Activated CD4-positive, alpha-beta memory T cell treated with anti-CD3 and anti-CD28 coated beads for 36 hours (primary cell): Measurements from ENCODE around the gene ADGRE3. TPM values are rescaled to one million over a fixed set of nuclear protein-coding genes. Genes with fewer than 3 reads are reported as not detected.
A peak's percentile ranks its signal among the peaks of the same experiment; 100 is the strongest.
"Not testable (repeated sequence)": the region's sequence is repeated elsewhere in the genome, so short reads cannot be mapped to it uniquely, and the experiment has no call there.

ENCODE experiments used
- CTCF ChIA-PET: fragments of 350-600 bp; sonication (Branson Sonifier 250); formaldehyde crosslinking; loops from one replicate; lab custom pipeline; 2021; ENCODE audit warnings: antibody characterized with exemption, inconsistent platforms; lab: Charles Lee
- POLR2A ChIA-PET: fragments of 350-600 bp; sonication (Branson Sonifier 250); formaldehyde crosslinking; loops from one replicate; lab custom pipeline; 2021; ENCODE audit warnings: antibody characterized with exemption; lab: Charles Lee
- DNase-seq: peaks from one replicate; pipeline ENCODE4 v3.0.0-alpha.2; 2020
- H3K27ac Mint-ChIP-seq: one replicate; pipeline ENCODE4 v1.8.0; 2021; ENCODE audit warnings: mixed read lengths
- H3K27me3 Mint-ChIP-seq: one replicate; pipeline ENCODE4 v1.8.0; 2021; ENCODE audit warnings: mixed read lengths
- H3K36me3 Mint-ChIP-seq: one replicate; pipeline ENCODE4 v1.8.0; 2021; ENCODE audit warnings: mixed read lengths
- H3K4me1 Mint-ChIP-seq: one replicate; pipeline ENCODE4 v1.8.0; 2021; ENCODE audit warnings: low read depth, mixed read lengths
- H3K4me3 Mint-ChIP-seq: one replicate; pipeline ENCODE4 v1.8.0; 2021; ENCODE audit warnings: mild to moderate bottlenecking, mixed read lengths
- H3K9me3 Mint-ChIP-seq: one replicate; pipeline ENCODE4 v1.8.0; 2021; ENCODE audit warnings: mixed read lengths
- intact Hi-C: fragments of 100-400 bp; cut with micrococcal nuclease; formaldehyde crosslinking; loops from one replicate; pipeline ENCODE4 v1.15.1; 2023
- total RNA-seq, 2 experiments: library from RNA; stranded (reverse); gene quantifications; one replicate each; pipeline ENCODE4 v1.2.3, GENCODE V29; 2021

ADGRE3 gene
- total RNA-seq, 2 experiments from 2014 or later: not detected

GRCh38 chr19:14616407-14616806 lies 58.2 kb downstream of the ADGRE3 start:
- H3K9me3 Mint-ChIP-seq: peaks cover 13% of the 10 kb centered on the region
- peaks cover 4% of the 10 kb centered on the region for H3K36me3 Mint-ChIP-seq
- CTCF ChIA-PET: no interaction called here
- H3K4me3 Mint-ChIP-seq: no peak overlapping the region
- intact Hi-C loops: no loop called here
- no peak overlapping the region for H3K27ac Mint-ChIP-seq
- H3K27me3 Mint-ChIP-seq: peaks cover 4% of the 10 kb centered on the region
- H3K4me1 Mint-ChIP-seq: no peaks in the 10 kb centered on the region
- POLR2A ChIA-PET: no interaction called here
- DNase-seq: no peak

- intact Hi-C loops: no loop called here
- peaks cover 13% of the 10 kb centered on the region for H3K9me3 Mint-ChIP-seq
- peaks cover 4% of the 10 kb centered on the region for H3K27me3 Mint-ChIP-seq
- no peaks in the 10 kb centered on the region for H3K4me1 Mint-ChIP-seq
- DNase-seq: no peak
- H3K4me3 Mint-ChIP-seq: no peak overlapping the region
- POLR2A ChIA-PET: no interaction called here
- no peak overlapping the region for H3K27ac Mint-ChIP-seq
- CTCF ChIA-PET: no interaction called here
- peaks cover 4% of the 10 kb centered on the region for H3K36me3 Mint-ChIP-seq
These were observed 59.0 kb downstream of the ADGRE3 start for GRCh38 chr19:14615623-14616022.

GRCh38 chr19:14614099-14614412 lies 60.6 kb downstream of the ADGRE3 start:
- POLR2A ChIA-PET: no interaction called here
- intact Hi-C loops: no loop called here
- Mint-ChIP-seq H3K36me3 (peaks cover 2% of the 10 kb centered on the region), H3K9me3 (peaks cover 4% of the 10 kb centered on the region), H3K4me1 (no peaks in the 10 kb centered on the region), H3K27ac (no peak overlapping the region), H3K27me3 (no peaks in the 10 kb centered on the region), H3K4me3 (no peak overlapping the region)
- no peak for DNase-seq
- CTCF ChIA-PET: no interaction called here

- H3K9me3 Mint-ChIP-seq, H3K27me3 Mint-ChIP-seq, H3K4me1 Mint-ChIP-seq, POLR2A ChIA-PET, DNase-seq, intact Hi-C loops, H3K36me3 Mint-ChIP-seq, H3K4me3 Mint-ChIP-seq, H3K27ac Mint-ChIP-seq: not testable (repeated sequence)
- CTCF ChIA-PET: interaction anchor here (0.7 to 0.9 kb wide), 2 partner anchors 57 to 73 kb away, joined by 3 read pairs; no protein-coding TSS in a partner anchor
These were observed 61.1 kb downstream of the ADGRE3 start for GRCh38 chr19:14613399-14614098.

- DNase-seq: no peak
- no peak overlapping the region for H3K27ac Mint-ChIP-seq
- H3K36me3 Mint-ChIP-seq: no peaks in the 10 kb centered on the region
- ChIA-PET POLR2A (no interaction called here), CTCF (interaction anchor here (0.7 to 0.9 kb wide), 2 partner anchors 56 to 74 kb away, joined by 3 read pairs; no protein-coding TSS in a partner anchor)
- no peaks in the 10 kb centered on the region for H3K4me1 Mint-ChIP-seq
- H3K27me3 Mint-ChIP-seq: no peaks in the 10 kb centered on the region
- intact Hi-C loops: no loop called here
- no peaks in the 10 kb centered on the region for H3K9me3 Mint-ChIP-seq
- no peak overlapping the region for H3K4me3 Mint-ChIP-seq
These were observed 62.0 kb downstream of the ADGRE3 start for GRCh38 chr19:14612657-14613056.

- not testable (repeated sequence) for H3K4me1 Mint-ChIP-seq, DNase-seq, H3K27me3 Mint-ChIP-seq
These were observed 62.4 kb downstream of the ADGRE3 start for GRCh38 chr19:14612242-14612641.

GRCh38 chr19:14611051-14611450 lies 63.6 kb downstream of the ADGRE3 start:
- H3K4me1 Mint-ChIP-seq: no peaks in the 10 kb centered on the region
- no peaks in the 10 kb centered on the region for H3K27me3 Mint-ChIP-seq

More at GRCh38 chr19:14612242-14612641, 62.4 kb downstream of the ADGRE3 start:
- H3K9me3 Mint-ChIP-seq, intact Hi-C loops, H3K36me3 Mint-ChIP-seq, H3K4me3 Mint-ChIP-seq, POLR2A ChIA-PET, H3K27ac Mint-ChIP-seq, CTCF ChIA-PET: not testable (repeated sequence)

GRCh38 chr19:14606627-14607026 lies 68.0 kb downstream of the ADGRE3 start:
- H3K36me3 Mint-ChIP-seq: no peaks in the 10 kb centered on the region
- H3K27ac Mint-ChIP-seq: no peak overlapping the region
- H3K4me1 Mint-ChIP-seq: peaks cover 8% of the 10 kb centered on the region
- intact Hi-C loops: no loop called here
- H3K27me3 Mint-ChIP-seq: no peaks in the 10 kb centered on the region
- POLR2A ChIA-PET: no interaction called here
- peaks cover 5% of the 10 kb centered on the region for H3K9me3 Mint-ChIP-seq
- H3K4me3 Mint-ChIP-seq: no peak overlapping the region
- DNase-seq: no peak
- CTCF ChIA-PET: interaction anchor here (0.6 kb wide), 1 partner anchor 821 kb away, joined by 3 read pairs; no protein-coding TSS in a partner anchor

More at GRCh38 chr19:14611051-14611450, 63.6 kb downstream of the ADGRE3 start:
- no peak for DNase-seq
- Mint-ChIP-seq H3K36me3 (no peaks in the 10 kb centered on the region), H3K4me3 (no peak overlapping the region), H3K9me3 (no peaks in the 10 kb centered on the region), H3K27ac (no peak overlapping the region)
- intact Hi-C loops: no loop called here
- ChIA-PET POLR2A (no interaction called here), CTCF (no interaction called here)

GRCh38 chr19:14603990-14604387 lies 70.7 kb downstream of the ADGRE3 start:
- ChIA-PET CTCF (interaction anchor here (0.7 kb wide), 1 partner anchor 1026 kb away, joined by 3 read pairs; no protein-coding TSS in a partner anchor), POLR2A (no interaction called here)
- Mint-ChIP-seq H3K4me1 (peaks cover 8% of the 10 kb centered on the region), H3K27ac (peak overlapping the region; percentile 14), H3K9me3 (peaks cover 5% of the 10 kb centered on the region), H3K27me3 (no peaks in the 10 kb centered on the region), H3K36me3 (no peaks in the 10 kb centered on the region), H3K4me3 (no peak overlapping the region)
- intact Hi-C loops: no loop called here
- no peak for DNase-seq

- no peak for DNase-seq
- POLR2A ChIA-PET: no interaction called here
- CTCF ChIA-PET: interaction anchor here (1.1 kb wide), 1 partner anchor 11 kb away, joined by 3 read pairs; no protein-coding TSS in a partner anchor
- Mint-ChIP-seq H3K4me1 (peaks cover 8% of the 10 kb centered on the region), H3K27ac (no peak overlapping the region), H3K36me3 (no peaks in the 10 kb centered on the region), H3K4me3 (no peak overlapping the region), H3K27me3 (peaks cover 8% of the 10 kb centered on the region), H3K9me3 (peaks cover 11% of the 10 kb centered on the region)
- intact Hi-C loops: no loop called here
These were observed 75.0 kb downstream of the ADGRE3 start for GRCh38 chr19:14599548-14600147.

- H3K27me3 Mint-ChIP-seq: peaks cover 14% of the 10 kb centered on the region
- no peaks in the 10 kb centered on the region for H3K36me3 Mint-ChIP-seq
- intact Hi-C loops: no loop called here
- CTCF ChIA-PET: no interaction called here
- no peaks in the 10 kb centered on the region for H3K4me1 Mint-ChIP-seq
- H3K4me3 Mint-ChIP-seq: no peak overlapping the region
- H3K27ac Mint-ChIP-seq: no peak overlapping the region
- peaks cover 6% of the 10 kb centered on the region for H3K9me3 Mint-ChIP-seq
- DNase-seq: no peak
- POLR2A ChIA-PET: no interaction called here
These were observed 79.1 kb downstream of the ADGRE3 start for GRCh38 chr19:14595558-14595957.

- CTCF ChIA-PET, H3K27ac Mint-ChIP-seq, H3K27me3 Mint-ChIP-seq, H3K36me3 Mint-ChIP-seq, H3K4me3 Mint-ChIP-seq, H3K9me3 Mint-ChIP-seq, POLR2A ChIA-PET, intact Hi-C loops: not testable (repeated sequence)
- DNase-seq: peak; percentile 51
- peaks cover 19% of the 10 kb centered on the region for H3K4me1 Mint-ChIP-seq
These were observed 85.2 kb downstream of the ADGRE3 start for GRCh38 chr19:14589433-14589832.
